ENCODE results near the gene MYO7B.

Gene MYO7B

DNA sequence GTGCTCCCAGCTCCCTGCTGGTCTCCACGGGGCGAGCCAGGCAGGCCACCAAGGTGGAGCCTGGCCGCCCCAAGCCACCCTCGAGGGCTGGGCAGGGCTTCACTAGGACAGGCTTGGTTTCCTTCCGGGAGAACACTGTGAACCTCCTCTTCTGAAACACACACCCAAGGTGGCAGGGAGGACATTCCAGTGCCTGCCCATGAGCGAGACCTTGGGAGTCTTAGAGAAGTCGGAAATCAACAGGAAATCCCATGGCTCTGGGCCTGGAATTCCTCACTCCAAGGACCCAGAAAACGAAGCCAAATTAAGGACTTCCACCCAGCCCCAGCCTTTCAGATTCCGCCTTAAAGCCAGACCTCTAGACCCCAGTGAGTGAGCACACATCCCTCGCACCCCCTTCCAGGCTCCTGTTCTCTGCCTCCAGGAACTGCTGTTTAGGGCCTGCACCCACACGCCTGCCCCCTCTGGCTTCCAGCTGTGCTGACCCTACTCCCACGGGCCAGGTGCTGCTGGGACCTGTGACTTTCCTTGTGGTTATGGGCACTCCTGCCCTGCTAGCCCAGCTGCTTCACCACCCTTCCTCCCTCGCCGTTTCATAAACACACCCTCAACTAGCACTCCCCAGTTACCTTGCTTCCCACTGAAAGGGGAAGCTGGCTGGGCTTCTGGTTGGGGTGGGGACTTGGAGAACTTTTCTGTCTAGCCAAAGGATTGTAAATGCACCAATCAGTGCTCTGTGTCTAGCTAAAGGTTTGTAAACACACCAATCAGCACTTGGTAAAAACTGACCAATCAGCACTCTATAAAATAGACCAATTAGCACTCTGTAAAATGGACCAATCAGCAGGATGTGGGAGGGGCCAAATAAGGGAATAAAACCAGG is 124.2 kb downstream of the MYO7B start:
- peaks cover 0 to 11% (median 0%) of the 10 kb centered on the region in 11 experiments; a peak in 6 of 22 replicates for H3K36me3 ChIP-seq
- 0 out of 22 replicates have a peak overlapping the region, but pooled peaks of 1 of the 11 experiments have one; percentile 1 for H3K9ac ChIP-seq
- peaks cover 8 to 30% (median 19%) of the 10 kb centered on the region in 11 experiments; a peak in 20 of 22 replicates for H3K9me3 ChIP-seq (replicated peaks in 1 of 11)
- no peak for TF ChIP-seq Cebpa-rat (IDR thresholded peaks at IDR 0.05)
- peaks cover 7 to 49% (median 36%) of the 10 kb centered on the region in 10 experiments; a peak in 18 of 20 replicates for H3K4me1 ChIP-seq
- peaks cover 0 to 14% (median 0%) of the 10 kb centered on the region in 11 experiments; a peak in 2 of 22 replicates for H4K20me1 ChIP-seq
- H3K4me3 ChIP-seq = no peak overlapping the region
- peaks cover 21 to 29% (median 21%) of the 10 kb centered on the region in 11 experiments for H3K27me3 ChIP-seq
- H3K27ac ChIP-seq = peak overlapping the region in 4 of 11 experiments; percentile 18 to 42 (median 30); a peak in 5 of 22 replicates
- H3K4me2 ChIP-seq = peak overlapping the region; percentile 43 to 77 (median 66)

- 0 out of 22 replicates have a peak overlapping the region, but pooled peaks of 1 of the 11 experiments have one; percentile 66 for H3K4me2 ChIP-seq
- no peak overlapping the region for H3K4me3 ChIP-seq
- peaks cover 0 to 17% (median 4%) of the 10 kb centered on the region in 11 experiments; a peak in 6 of 22 replicates for H3K36me3 ChIP-seq
- H3K9ac ChIP-seq = no peak overlapping the region
- H3K4me1 ChIP-seq = peaks cover 7 to 49% (median 36%) of the 10 kb centered on the region in 10 experiments; a peak in 18 of 20 replicates
- TF ChIP-seq Cebpa-rat (IDR thresholded peaks at IDR 0.05) = no peak
- H3K27me3 ChIP-seq = peaks cover 26 to 35% (median 27%) of the 10 kb centered on the region in 11 experiments
- no peak overlapping the region for H3K27ac ChIP-seq
- peaks cover 0 to 19% (median 0%) of the 10 kb centered on the region in 11 experiments; a peak in 4 of 22 replicates for H4K20me1 ChIP-seq
- peaks cover 14 to 36% (median 25%) of the 10 kb centered on the region in 11 experiments; a peak in 20 of 22 replicates for H3K9me3 ChIP-seq (replicated peaks in 1 of 11)
Observed at GRCh38 chr2:127660291-127660578, 124.8 kb downstream of the MYO7B start.

- peaks cover 7 to 43% (median 34%) of the 10 kb centered on the region in 10 experiments; a peak in 18 of 20 replicates for H3K4me1 ChIP-seq
Observed at GRCh38 chr2:127661072-127661649, 125.7 kb downstream of the MYO7B start.

DNA sequence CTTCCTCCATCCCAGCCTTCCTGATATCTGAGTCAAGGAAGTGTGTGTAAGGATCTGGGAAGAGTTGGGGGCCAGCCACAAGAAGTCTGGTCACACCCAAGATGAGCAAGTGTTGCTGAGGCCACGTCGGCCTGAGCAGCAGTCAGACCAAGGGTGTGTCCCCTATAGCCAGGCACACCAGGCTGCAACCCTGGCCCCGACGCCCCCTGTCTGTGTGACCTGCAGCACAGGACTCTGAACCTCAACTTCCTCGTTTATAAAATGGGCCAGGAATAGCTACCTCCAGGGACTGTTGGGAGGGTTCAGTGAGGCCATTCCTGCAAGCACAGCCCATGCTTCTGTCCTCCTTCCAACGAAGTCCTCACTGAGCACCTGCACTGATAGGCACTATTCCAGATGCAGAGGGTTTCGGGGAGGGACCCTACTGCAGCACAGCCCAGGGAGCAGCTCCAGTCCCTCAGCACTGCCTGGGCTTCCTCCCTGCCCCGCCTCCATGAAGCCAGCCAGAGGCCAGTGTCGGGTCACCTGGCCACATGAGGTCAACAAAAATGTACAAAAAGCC is 126.5 kb downstream of the MYO7B start:
- Histone ChIP-seq H3K27me3 (peaks cover 38 to 53% (median 45%) of the 10 kb centered on the region in 11 experiments), H3K27ac (no peak overlapping the region), H3K9me3 (replicated peaks in 1 of 11) (peaks cover 15 to 41% (median 25%) of the 10 kb centered on the region in 11 experiments; a peak in 20 of 22 replicates), H3K4me3 (no peak overlapping the region), H3K4me2 (peak overlapping the region in 1 of 11 experiments; percentile 18; a peak in 2 of 22 replicates), H4K20me1 (peaks cover 0 to 22% (median 0%) of the 10 kb centered on the region in 11 experiments; a peak in 4 of 22 replicates), H3K4me1 (peaks cover 7 to 35% (median 27%) of the 10 kb centered on the region in 10 experiments; a peak in 18 of 20 replicates), H3K9ac (no peak overlapping the region), H3K36me3 (peaks cover 0 to 18% (median 4%) of the 10 kb centered on the region in 11 experiments; a peak in 6 of 22 replicates)
- no peak for TF ChIP-seq Cebpa-rat (IDR thresholded peaks at IDR 0.05)

More at GRCh38 chr2:127661072-127661649, 125.7 kb downstream of the MYO7B start:
- Histone ChIP-seq H3K4me3 (no peak overlapping the region), H3K9ac (no peak overlapping the region), H3K4me2 (no peak overlapping the region; a peak in 1 of 22 replicates), H3K27me3 (peaks cover 36 to 44% (median 36%) of the 10 kb centered on the region in 11 experiments), H3K27ac (no peak overlapping the region), H3K9me3 (replicated peaks in 1 of 11) (peaks cover 15 to 41% (median 25%) of the 10 kb centered on the region in 11 experiments; a peak in 20 of 22 replicates), H3K36me3 (peaks cover 0 to 18% (median 4%) of the 10 kb centered on the region in 11 experiments; a peak in 6 of 22 replicates), H4K20me1 (peaks cover 0 to 22% (median 0%) of the 10 kb centered on the region in 11 experiments; a peak in 4 of 22 replicates)
- no peak for TF ChIP-seq Cebpa-rat (IDR thresholded peaks at IDR 0.05)

GRCh38 chr2:127662937-127663565 is 127.6 kb downstream of the MYO7B start:
- no peak overlapping the region for H3K4me3 ChIP-seq
- H3K4me2 ChIP-seq = no peak overlapping the region
- no peak overlapping the region for H3K27ac ChIP-seq
- peaks cover 7 to 24% (median 19%) of the 10 kb centered on the region in 10 experiments; a peak in 18 of 20 replicates for H3K4me1 ChIP-seq
- peaks cover 38 to 53% (median 46%) of the 10 kb centered on the region in 11 experiments for H3K27me3 ChIP-seq
- H3K36me3 ChIP-seq = peaks cover 0 to 18% (median 4%) of the 10 kb centered on the region in 11 experiments; a peak in 6 of 22 replicates
- peaks cover 15 to 41% (median 29%) of the 10 kb centered on the region in 11 experiments; a peak in 20 of 22 replicates for H3K9me3 ChIP-seq (replicated peaks in 1 of 11)
- TF ChIP-seq Cebpa-rat (IDR thresholded peaks at IDR 0.05) = no peak
- H4K20me1 ChIP-seq = peaks cover 0 to 22% (median 0%) of the 10 kb centered on the region in 11 experiments; a peak in 4 of 22 replicates
- no peak overlapping the region for H3K9ac ChIP-seq

DNA sequence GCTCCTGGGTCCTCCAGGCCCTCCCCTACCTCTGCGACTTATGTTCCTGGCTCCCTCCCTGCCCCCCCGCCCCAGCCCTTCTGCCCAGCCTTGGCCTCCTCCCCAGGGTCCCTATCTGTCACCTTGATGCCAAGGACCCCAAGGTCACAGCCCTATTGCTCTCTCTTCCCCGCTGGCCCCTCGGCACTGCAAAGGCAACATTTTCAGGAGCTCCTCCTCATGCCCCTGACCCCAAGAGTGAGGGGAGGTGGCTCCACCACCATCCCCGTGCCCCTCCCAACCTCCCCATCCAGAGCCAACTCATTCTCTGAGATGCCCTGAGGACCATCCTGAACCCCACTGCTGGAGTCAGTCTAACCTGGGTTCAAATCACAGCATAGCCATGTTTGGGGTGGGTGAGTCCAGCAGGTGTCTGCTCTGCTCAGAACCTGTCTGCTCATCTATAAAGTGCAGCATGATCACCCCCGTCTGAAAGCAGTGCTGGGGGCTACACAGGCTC is 128.1 kb downstream of the MYO7B start:
- Histone ChIP-seq H3K27ac (no peak overlapping the region), H3K4me2 (no peak overlapping the region), H3K9me3 (replicated peaks in 1 of 11) (peaks cover 15 to 45% (median 29%) of the 10 kb centered on the region in 11 experiments; a peak in 20 of 22 replicates), H3K36me3 (peaks cover 0 to 18% (median 4%) of the 10 kb centered on the region in 11 experiments; a peak in 6 of 22 replicates), H3K4me1 (peaks cover 7 to 19% (median 15%) of the 10 kb centered on the region in 10 experiments; a peak in 18 of 20 replicates), H3K9ac (no peak overlapping the region), H3K4me3 (no peak overlapping the region), H3K27me3 (peaks cover 38 to 53% (median 46%) of the 10 kb centered on the region in 11 experiments), H4K20me1 (peaks cover 0 to 22% (median 0%) of the 10 kb centered on the region in 11 experiments; a peak in 4 of 22 replicates)
- no peak for TF ChIP-seq Cebpa-rat (IDR thresholded peaks at IDR 0.05)

DNA sequence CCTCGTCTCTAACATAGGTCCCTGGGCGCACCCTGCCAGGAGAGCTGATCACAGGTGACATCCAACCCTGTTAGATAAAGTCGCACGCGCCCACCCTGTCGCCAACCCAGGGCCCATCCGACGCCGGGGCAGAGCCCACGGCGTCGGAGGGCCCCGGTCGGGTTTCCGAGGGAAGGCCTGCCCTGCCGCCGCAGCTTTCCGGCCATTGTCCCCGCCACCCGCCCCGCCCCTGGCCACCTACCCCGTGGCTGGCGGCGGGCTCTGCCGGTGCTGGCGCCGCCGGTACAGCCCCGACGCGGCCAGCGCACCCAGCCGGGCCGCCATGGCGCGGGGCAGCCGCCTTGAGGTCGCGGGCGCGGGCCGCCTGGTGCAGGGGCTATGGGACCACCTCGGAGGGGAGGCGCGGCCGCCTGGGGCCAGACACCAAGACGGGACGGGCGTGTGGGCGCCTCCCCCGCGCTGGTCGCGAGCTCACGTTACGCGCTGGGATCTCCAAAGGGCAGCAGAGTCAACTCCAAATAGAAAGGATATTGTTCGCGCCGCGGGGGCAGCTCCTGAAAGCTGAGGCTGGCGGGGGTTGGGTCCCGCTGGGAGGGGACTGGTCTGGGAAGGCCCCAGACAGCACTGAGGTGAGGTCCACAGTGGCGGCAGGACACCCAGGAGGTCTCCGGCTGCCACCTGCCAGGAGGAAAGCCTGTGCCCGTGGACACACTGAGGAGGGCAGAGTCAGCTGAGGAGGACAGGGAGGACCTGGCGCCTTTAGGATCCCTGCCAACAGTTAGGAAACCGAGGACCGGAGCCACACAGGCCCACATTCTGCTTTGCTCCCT is 128.8 kb downstream of the MYO7B start:
- Histone ChIP-seq H3K4me3 (no peak overlapping the region), H3K27ac (no peak overlapping the region), H3K27me3 (peaks cover 38 to 53% (median 46%) of the 10 kb centered on the region in 11 experiments), H3K36me3 (peaks cover 0 to 18% (median 4%) of the 10 kb centered on the region in 11 experiments; a peak in 6 of 22 replicates), H4K20me1 (peaks cover 0 to 22% (median 0%) of the 10 kb centered on the region in 11 experiments; a peak in 4 of 22 replicates), H3K4me1 (peaks cover 5 to 12% (median 8%) of the 10 kb centered on the region in 10 experiments; a peak in 18 of 20 replicates), H3K9ac (no peak overlapping the region), H3K9me3 (replicated peaks in 1 of 11) (peaks cover 15 to 48% (median 29%) of the 10 kb centered on the region in 11 experiments; a peak in 20 of 22 replicates), H3K4me2 (no peak overlapping the region)
- TF ChIP-seq Cebpa-rat (IDR thresholded peaks at IDR 0.05) = no peak
